GM21360 (cell line): ENCODE results near the gene CLIC5.

Experiments
- ATAC-seq: cut with Tn5 transposase; IDR thresholded peaks from one replicate; pipeline ENCODE4 v1.9.1; 2021; ENCODE audit warnings: mild to moderate bottlenecking, moderate library complexity; ENCODE audit not compliant: unreplicated experiment

The CLIC5 gene

DNA sequence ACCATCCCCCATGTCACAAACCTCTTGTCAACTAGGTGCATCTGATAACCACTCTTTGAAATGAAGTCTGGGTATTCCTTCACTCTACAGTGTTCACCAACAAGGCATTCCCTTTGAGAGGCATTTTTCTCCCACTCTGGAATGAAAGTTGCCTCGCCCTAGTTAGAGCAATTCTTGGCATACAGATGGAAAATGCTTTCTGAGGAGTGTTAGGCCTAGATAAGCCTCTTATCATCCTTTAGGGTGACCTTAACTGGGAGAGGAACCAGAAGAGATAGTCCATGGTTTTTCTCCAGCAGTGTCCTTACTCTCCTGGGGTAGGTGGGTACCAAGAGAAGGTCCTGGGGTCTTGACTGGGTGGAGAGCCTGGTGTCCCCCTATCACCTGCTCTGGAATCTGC lies 14.8 kb downstream of the CLIC5 start:
- no peak for ATAC-seq

DNA sequence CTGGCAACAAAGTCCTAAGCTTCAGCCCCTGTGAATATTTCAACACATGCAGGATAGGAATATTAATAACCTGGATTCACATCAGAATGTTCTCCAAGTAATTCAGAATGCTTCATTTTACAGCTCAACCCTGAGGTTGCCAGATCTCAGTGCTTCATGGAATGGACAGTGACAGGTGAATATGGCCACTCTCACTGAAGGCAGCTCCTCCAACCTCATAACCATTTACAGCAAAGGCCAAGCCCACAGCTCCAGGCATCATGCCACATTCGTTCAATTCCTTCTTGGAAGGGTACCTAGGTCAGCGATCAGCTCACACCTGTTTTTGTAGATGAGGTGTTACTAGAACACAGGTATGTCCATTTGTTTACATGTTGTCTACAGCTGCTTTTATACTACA lies 17.1 kb downstream of the CLIC5 start:
- no peak for ATAC-seq

DNA sequence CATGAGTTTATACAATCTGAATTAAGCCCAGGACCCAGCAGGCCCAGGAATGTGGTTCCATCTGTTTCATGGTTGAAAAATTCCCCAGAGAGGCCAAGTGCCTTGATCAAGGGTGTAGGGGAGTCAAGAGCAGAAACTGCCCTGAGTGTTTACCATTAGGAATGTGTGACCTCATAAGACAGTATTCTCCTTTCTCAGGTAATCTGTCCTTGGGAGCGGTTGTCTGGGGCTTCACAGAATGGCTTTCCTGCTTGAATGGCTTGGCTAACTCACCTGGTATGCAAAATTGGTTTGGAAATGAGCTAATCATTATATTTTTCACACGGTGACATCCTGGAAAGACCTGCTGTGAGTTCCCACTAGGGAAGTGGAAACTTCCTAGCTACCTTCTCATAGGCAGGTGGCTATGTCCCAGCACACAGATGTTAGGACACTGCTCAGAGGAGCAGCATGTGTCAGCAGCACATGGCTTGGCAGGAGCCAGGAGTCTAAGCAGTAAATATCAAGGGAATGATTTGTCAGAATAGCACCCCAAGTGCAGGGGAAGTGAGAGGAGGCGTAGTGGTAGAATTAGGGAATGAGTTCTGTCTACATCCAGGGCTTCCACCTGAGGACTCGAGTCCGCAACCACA lies 17.7 kb downstream of the CLIC5 start:
- ATAC-seq = no peak

DNA sequence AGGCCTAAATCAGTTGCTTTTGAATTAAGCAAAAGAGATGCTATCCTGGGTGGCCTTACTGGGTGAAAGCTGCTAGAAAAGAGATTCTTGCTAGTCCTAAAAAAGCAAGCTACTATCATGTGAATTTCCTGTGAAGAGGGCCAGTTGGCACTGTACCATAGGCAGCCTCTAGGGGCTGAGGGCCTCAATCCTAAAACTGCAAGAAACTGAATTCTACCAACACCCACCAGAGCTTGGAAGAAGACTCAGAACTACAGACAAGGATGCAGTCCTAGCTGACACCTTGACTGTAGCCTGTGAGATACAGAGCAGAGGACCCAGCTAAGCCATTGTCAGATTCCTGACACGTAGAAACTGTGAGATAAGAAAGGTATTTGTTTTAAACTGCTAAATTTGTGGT lies 24.5 kb downstream of the CLIC5 start:
- no peak for ATAC-seq

DNA sequence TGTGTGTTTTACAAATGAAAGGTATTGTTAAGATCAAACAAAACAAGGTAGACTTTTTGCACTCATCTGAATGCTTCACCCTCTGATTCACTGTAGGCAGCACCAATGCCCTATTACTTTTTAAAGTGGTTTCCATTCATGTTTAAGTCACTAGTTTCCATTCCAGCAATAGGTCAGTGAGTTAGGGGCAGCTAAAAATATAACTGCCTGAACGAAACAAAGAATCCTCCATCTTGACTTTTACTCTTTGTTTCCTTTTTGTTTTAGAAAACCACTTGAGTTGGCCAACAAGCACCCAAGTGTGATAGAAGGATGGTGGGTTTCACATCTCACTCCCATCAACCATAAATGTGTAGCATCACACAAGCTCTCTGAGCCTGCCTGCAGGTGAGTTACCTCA lies 25.5 kb downstream of the CLIC5 start:
- ATAC-seq = no peak

DNA sequence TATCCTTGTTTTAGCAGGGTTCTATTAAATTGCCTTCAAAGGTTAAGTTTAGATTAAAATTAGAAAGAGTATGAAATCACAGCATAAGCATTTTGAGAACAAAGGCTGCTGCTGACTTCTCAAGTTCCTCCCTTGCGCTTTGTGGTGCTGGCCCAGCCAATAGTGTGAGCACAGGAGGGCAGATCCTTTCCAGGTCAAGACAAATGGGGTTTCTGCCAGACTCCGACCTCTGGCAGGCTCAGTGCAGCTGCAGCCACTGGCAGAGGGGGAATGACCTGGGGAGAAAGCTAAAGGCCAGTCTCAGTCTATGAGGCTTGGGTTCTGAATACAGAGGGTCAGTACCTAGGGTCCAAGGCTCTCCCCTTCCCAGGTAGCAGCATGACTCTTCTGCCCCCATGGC lies 27.0 kb downstream of the CLIC5 start:
- no peak for ATAC-seq

DNA sequence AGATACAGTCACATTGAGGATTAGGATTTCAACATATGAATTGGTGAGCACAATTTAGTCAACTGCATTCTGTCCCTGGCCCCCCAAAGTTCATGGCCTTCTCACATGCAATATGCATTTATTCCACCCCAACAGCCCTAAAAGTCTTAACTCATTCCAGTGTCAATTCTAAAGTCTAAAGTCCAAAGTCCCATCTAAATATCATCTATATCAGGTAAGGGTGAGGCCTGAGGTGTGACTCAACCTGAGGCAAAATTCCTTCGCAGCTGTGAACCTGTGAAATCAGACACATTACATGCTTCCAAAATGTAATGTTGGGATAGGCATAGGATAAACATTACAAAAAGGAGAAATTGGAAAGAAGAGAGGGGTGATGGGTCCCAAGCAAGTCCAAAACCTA lies 27.8 kb downstream of the CLIC5 start:
- ATAC-seq = no peak

DNA sequence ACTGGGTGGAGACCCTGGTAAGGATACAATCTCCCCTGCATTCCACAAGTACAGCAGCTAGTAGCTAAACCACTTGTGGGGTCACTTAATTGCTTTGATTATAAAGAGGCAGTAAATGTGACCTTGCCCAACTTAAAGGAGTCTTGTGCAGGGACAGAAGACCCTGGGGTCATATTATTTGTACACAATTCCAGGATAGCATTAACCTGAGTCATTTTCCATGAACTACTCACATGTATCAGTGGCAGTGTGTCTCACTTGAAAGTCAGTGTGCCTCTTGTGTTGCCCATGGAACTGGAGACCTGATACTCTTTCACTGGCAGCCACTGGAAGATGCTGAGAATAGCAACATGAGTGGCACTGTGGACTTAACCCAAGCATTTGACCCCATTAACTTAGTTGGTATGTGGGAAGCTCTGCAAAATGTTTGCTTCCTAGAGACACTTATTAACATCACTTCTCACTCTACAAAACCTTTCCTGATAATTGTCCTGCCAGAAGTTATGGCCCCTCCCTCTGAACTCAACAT lies 28.9 kb downstream of the CLIC5 start:
- no peak for ATAC-seq

DNA sequence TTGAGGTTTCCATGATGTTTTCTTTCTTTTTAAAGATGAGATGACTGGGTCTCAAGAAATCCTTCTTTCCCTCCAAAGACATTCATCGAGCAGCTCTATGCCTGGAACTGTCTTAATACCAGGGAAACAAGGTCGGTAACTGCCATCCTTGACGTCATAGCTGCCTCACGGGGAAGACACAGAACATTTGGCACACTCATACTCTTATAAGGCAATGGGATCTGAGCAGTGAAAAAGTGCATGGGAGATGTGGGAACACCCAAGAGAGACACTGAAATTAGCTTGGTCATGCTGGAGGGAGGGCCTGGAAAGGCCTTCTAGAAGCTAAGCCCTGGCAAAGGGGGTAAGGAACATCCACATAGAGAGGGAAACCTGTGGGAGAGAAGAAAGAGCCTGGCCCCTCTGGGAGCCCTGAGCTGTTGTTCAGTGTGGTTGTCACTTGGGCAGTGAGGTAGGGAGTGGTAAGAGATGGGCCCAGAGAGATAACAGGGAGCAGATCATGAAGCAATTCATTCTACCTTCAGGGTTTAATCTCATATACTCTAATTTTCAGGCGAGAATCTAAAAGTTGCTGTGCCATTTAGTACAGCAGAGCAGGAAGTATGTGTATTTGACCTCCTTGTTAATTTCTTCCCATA lies 30.8 kb downstream of the CLIC5 start:
- no peak for ATAC-seq

DNA sequence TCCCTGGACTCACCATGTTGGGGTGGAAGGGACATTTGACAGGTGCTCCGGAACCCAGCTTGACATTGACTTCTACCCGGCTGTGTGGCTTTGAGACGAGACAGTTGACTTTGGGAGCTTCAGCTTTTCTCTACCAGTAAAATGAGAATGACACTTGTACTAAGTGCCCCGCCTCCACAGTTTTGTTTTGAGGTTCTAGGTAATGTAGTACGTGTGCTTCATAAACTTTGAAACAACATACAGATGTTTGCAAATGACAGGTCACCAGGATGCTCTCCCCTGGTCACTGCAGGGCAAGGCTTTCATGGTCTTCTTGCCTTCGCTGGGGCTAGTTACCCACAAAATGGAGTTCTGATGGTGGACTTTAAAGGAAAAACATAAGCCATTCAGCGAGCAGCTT lies 31.3 kb downstream of the CLIC5 start:
- no peak for ATAC-seq

DNA sequence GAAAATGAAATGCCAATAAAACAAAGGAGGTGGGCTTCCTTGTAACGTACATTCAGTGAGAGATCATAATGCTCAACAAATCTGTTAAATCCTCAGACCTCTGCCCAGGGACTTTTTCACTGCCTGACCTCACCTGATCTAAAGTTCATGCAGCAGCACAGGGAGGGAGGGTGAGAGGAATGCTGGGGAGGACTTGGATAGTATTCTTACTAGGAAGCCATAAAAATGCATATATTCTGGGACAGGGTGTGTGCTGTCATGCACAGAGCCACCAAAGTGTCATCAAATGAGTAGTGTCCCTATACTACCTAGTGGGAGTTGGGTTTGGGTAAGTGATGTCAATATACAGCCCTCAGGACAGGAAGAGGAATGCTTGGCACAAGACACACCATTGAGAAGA lies 32.6 kb downstream of the CLIC5 start:
- no peak for ATAC-seq

DNA sequence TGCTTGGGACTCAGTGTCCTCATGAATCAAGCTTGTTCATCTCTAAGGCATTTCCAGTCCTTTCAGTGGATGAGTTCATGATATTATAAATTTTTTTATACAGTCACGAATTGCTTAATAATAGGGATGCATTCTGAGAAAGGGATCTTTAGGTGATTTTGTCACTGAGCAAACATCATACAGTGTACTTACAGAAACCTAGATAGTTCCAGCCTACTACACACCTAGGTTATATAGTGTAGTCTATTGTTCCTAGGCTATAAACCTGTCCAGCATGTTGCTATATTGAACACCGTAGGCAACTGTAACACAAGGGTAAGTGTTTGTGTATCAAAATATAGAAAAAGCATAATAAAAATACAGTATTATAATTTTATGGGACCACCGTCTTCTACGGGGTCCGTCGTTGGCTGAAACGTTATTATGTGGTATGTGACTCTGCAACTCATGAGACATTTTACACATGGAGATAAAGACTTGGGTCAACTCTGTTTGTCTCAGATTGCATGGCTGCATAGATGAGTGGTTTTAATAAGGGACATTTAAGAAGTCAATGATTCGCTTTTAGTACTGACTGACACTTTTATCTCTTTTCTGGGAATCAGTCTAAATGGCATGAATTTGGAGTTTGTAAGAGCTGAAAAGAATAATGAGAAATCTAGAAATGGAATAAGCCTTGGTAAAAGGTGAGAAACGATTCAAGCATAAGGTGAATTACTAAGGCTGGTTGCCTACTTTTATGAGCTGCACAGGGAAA lies 33.2 kb downstream of the CLIC5 start:
- no peak for ATAC-seq

DNA sequence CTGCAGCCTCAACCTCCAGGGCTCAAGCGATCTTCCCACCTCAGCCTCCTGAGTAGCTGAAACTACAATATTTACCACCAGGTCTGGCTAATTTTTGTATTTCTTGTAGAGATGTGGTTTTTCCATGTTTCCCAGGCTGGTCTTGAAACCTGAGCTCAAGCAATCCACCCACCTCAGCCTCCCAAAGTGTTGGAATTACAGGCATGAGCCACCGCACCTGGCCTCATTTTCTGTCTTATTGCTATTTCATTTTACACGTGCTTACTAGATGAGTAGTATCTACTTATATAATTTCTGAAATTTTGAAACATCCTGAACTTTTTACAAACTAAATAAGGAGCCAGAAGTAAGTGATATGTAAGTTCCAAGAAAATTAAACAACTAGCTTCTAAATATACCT lies 34.6 kb downstream of the CLIC5 start:
- ATAC-seq = no peak

DNA sequence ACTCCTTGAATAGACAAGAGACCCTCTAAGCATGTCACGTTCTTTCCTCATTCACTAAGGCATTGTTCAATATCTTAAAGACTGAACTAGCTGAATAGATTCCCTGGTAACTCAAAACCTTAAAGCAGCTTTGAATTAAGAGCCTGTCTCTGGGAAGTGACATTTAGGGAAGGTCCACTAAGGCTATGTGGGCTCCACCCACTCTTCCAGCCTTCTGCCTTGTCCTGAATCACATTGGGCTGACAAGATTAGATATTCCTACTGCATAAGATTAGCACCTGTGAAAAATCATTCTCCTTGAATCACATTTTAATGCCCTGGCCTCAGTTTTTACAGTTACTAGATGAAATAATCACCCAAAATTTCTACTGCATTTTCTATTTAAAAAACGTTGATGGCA lies 36.3 kb downstream of the CLIC5 start:
- ATAC-seq = no peak

DNA sequence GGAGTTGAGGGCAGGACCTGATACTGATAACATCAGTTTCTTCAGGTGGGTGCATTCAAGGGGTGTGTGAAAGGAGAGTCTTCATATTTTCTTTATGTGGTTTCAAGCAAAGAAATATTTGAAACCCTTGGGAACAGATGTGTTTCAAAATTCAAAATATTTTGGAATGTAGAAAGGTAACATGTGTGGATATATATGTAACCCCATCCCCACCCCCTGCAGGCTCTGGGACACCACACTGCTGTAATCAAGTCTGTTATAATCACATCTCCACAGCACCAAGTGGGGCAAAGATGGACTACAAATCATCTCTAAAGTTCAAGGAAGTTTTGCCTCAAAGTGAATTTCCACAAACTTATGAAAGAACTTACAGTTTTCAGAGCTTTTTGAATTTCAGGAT lies 41.1 kb downstream of the CLIC5 start:
- ATAC-seq = no peak

DNA sequence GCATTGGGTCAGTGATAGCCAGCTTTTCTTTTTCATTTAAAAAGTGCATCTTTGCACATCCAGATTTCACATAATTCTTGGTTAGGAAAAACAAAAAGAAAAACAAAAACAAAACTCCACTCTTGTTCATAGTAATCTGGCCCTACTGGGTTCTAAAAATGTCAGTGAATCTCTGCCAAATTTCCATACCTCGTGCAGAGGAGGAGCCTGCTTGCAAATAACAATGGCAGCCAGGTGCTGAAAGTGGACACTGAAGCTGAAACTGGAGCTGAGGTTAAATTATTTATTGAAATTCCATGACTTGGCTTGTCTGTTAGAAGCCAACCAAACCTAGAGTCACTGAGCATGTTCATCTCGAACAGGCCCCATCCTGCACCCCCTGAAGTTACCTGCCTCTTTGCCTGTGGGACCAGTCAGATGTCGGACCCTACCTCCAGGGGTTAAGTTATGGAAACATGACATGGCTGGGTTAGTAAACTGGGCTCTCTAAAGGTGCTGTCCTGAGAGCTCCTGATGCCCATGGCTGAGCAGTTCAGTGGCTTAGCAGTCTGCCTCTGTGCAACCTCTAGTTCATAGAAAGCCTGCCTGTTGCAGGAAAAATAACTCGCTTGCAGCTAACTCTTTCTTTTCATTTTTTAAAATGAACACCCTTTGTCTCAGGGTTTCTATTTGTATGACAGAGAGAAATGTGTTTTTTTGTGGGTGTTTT lies 42.7 kb downstream of the CLIC5 start:
- ATAC-seq = no peak

DNA sequence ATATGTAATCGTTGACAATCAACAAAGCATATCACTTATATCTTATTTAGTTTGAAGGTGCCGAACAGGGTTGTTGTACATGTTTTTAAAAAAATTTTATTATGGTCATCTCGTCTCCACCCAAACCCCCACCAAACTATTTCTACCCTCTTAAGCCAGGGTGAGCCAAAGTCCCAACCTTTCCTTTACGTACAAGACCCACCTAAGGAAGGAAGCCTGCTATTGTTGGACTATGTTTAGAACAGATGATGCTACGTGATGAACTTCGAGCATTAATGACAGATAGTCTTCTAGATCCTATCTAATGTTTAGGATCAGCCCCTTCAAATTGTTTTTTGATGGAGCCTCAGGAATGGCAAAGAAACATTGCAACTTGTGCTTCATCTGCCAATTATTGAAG lies 44.4 kb downstream of the CLIC5 start:
- ATAC-seq = no peak

DNA sequence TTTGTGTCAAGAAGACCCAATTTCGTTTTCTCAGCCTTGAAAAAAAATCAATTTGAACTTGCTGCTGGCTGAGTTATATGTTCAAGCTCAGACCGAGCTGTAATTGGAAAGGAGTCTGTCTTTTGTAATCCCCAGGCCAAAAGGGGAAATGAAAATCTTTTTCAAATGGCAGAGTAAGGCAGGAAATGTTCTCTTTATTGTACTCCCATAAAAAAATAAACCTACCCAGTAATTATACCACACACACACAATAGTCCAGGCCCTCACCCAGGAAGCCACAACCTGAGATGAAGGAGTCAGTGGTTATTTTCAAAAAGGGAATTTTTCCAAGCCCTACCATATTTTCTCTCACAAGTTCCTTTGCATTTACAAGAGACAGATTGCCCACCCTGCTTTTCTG lies 45.3 kb downstream of the CLIC5 start:
- ATAC-seq = no peak

DNA sequence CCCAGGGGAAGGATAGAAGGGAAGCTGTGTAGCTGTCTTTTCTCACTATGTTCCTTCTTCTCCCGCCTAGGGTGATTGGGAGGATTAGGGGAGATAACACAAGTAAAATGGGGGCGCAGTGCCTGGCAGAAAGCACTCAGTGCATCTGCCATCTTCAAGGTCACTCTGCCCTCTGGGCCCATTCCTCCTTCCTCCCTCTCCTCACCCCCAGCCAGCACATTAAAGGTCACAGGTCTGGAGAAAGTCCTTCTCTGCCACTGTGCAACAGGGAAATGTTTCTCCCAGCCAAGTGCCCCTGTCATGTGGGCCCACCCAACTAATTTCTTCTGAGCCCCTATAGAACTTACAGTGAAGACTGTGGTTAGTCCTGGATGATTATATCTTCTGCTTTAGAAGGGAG lies 45.8 kb downstream of the CLIC5 start:
- ATAC-seq = no peak

DNA sequence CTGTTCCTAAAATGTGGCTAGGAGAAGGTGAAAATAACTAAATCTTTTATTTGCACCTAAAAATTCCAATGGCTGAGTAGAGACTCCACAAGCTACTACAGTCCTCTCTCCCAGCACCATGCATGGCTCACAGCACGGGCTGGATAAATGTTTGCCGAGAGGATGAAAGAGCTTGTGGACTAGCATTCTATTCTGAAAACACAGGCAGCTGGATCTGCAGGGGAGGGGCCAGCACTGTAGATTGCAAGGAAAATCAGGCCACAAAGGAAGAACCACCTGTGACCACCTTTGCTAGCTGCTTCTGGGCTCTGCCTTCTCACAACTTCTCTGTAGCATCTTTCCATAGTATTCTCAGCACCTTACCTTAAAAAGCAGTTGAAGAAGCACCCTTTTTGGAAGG lies 46.6 kb downstream of the CLIC5 start:
- ATAC-seq = no peak

DNA sequence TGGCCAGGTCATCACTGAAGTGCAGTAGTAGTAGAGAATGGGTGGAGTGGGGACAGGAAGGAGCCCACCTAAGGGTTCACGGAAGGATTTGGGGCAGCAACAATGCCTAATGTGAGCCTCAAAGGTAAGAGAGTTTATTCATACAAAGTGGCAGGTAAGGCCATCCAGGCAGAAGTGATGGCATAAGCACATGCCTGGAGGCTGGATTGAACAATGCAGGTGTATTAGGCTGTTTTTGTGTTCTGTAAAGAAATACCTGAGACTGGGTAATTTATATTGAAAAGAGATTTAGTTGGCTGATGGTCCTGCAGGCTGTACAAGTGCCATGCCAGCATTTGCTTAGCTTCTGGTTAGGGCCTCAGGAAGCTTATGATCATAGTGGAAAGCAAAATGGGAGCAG lies 48.3 kb downstream of the CLIC5 start:
- no peak for ATAC-seq

DNA sequence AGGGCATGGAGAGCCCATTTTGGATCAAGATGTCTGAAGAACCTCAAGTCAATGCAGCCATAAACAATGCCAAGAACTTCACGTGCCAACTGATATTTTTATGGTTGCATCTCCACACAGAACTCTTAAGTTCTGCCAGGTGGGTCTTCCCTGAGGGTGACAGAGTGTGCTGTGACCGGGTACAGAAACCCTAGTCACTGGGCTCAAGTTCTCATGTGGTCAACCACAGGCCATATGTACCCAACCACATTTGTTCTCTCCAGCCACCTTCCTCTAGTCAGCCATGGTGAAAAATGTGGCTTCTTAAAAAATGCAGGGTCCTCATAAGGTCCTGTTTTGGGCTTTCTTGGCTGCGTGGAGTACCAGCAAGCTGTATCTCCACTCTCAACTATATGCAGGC lies 48.9 kb downstream of the CLIC5 start:
- no peak for ATAC-seq
